Gastrocnemius medialis (tissue), 4 donors: ENCODE data around the gene PTPRQ.

Source experiments
- POLR2A ChIP-seq, 2 donors: fragments of 450-650 bp; IDR thresholded peaks; one replicate each; pipeline ENCODE4 v1.6.1; 2017; ENCODE audit warnings: antibody characterized with exemption in 2 of 2, mild to moderate bottlenecking in 2 of 2, moderate library complexity in 2 of 2
- TF ChIP-seq, protein P1 (sequence below), 5 experiments: fragments of 450-650 bp in 3 of 5; fragments of 200-600 bp in 2 of 5; sonication (generic) in 2 of 5; IDR thresholded peaks in 4 of 5; conservative IDR thresholded peaks in 1 of 5; 1 replicate in 4 of 5; 2 replicates in 1 of 5; pipeline ENCODE4 v1.5.1; 2016 to 2019; ENCODE audit warnings: antibody characterized with exemption in 5 of 5, mild to moderate bottlenecking in 3 of 5, moderate library complexity in 3 of 5

DNA sequence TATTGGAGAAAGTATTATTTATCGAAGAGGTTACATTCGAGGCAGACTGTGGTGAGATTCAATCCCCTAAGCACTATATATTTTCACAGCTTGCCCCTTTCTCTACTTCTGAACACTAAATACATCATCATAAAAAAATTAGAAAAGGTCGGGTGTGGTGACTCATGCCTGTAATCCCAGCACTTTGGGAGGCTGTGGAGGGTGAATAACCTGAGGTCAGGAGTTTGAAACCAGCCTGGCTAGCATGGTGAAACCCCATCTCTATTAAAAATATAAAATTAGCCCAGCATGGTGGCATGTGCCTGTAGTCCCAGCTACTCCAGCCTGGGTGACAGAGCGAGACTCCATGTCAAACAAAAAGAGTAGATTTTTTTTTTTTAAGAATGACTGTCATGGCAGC is 192.8 kb downstream of the PTPRQ start:
- TF ChIP-seq POLR2A (IDR thresholded peaks at IDR 0.05): no peak
- TF ChIP-seq, protein P1, sequence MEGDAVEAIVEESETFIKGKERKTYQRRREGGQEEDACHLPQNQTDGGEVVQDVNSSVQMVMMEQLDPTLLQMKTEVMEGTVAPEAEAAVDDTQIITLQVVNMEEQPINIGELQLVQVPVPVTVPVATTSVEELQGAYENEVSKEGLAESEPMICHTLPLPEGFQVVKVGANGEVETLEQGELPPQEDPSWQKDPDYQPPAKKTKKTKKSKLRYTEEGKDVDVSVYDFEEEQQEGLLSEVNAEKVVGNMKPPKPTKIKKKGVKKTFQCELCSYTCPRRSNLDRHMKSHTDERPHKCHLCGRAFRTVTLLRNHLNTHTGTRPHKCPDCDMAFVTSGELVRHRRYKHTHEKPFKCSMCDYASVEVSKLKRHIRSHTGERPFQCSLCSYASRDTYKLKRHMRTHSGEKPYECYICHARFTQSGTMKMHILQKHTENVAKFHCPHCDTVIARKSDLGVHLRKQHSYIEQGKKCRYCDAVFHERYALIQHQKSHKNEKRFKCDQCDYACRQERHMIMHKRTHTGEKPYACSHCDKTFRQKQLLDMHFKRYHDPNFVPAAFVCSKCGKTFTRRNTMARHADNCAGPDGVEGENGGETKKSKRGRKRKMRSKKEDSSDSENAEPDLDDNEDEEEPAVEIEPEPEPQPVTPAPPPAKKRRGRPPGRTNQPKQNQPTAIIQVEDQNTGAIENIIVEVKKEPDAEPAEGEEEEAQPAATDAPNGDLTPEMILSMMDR (IDR thresholded peaks at IDR 0.05 in 4 of 5, conservative IDR thresholded peaks at IDR 0.05 in 1 of 5): no peak
